ENCODE data around the gene RRAS2. TPM values are rescaled to one million over a fixed set of nuclear protein-coding genes. Genes with fewer than 3 reads are reported as not detected.

Gene RRAS2
- total RNA-seq, 1 experiment from 2014 or later = 164 TPM

DNA sequence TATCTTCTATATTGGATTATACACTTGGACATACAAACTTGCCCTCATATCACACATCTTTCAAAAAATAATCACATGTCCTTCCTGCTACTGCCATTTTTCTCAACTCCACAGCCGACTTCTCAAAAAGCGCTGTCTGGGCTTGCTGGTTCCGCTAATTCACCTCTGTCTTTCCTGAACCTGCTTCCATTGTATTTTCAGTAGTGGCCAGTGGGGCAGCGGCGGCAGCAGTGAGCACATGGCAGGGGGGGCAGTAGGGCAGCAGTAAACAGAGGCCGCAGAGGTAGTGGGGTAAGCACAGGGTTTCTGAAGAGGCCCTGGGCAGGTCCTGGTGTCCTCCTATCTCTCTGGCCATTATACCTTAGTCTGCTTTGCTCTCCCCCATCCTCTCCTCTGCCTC, 126.3 kb downstream of the RRAS2 start:
- no peak overlapping the region for H3K4me3 Mint-ChIP-seq
- ChIA-PET CTCF (interaction anchor here (0.6 to 1.5 kb wide), 6 partner anchors 9 to 222 kb away, joined by 3 to 7 read pairs (median 4); no protein-coding TSS in a partner anchor), POLR2A (no interaction called here)
- no peaks in the 10 kb centered on the region for H3K9me3 Mint-ChIP-seq
- peaks cover 34% of the 10 kb centered on the region for H3K4me1 Mint-ChIP-seq
- H3K36me3 Mint-ChIP-seq = no peaks in the 10 kb centered on the region
- no peaks in the 10 kb centered on the region; the same call in 1 of the 2 replicates for H3K27me3 Mint-ChIP-seq (ENCODE audit: low read depth)
- ATAC-seq = peak; percentile 79
- H3K27ac Mint-ChIP-seq = no peak overlapping the region
- TF ChIP-seq ZNF219 (CRISPR knock-in tag; IDR thresholded peaks at IDR 0.05; ENCODE audit: borderline replicate concordance) (no peak), CTCF (IDR thresholded peaks at IDR 0.05) (peak; percentile 42; the same call in 1 of the 2 replicates), FOXK1 (CRISPR knock-in tag; IDR thresholded peaks at IDR 0.05) (0 out of 2 replicates have a peak, but pooled peaks have one; percentile 37)
- DNase-seq (ENCODE audit: low spot score) = peak; percentile 66

- H3K4me1 Mint-ChIP-seq = peaks cover 34% of the 10 kb centered on the region
- peak overlapping the region; percentile 87; the same call in 1 of the 2 replicates for H3K27ac Mint-ChIP-seq
- peaks cover 5% of the 10 kb centered on the region for H3K9me3 Mint-ChIP-seq
- CTCF ChIA-PET = interaction anchor here (0.8 to 1.5 kb wide), 6 partner anchors 18 to 458 kb away, joined by 3 to 4 read pairs (median 3); partner anchors contain the start of gene SPON1
- DNase-seq (ENCODE audit: low spot score) (no peak), ATAC-seq (peak; percentile 33)
- H3K4me3 Mint-ChIP-seq = peak overlapping the region; percentile 50
- TF ChIP-seq MAX (CRISPR knock-in tag; IDR thresholded peaks at IDR 0.05) (no peak), SOX15 (CRISPR knock-in tag; IDR thresholded peaks at IDR 0.05) (no peak), FOXP1 (CRISPR knock-in tag; IDR thresholded peaks at IDR 0.05; ENCODE audit: borderline replicate concordance) (no peak), AFF4 (CRISPR knock-in tag; IDR thresholded peaks at IDR 0.05; ENCODE audit: borderline replicate concordance) (no peak), RELA (CRISPR knock-in tag; IDR thresholded peaks at IDR 0.05; ENCODE audit: borderline replicate concordance) (no peak), ZNF121 (CRISPR knock-in tag; IDR thresholded peaks at IDR 0.05) (no peak), ZNF423 (CRISPR knock-in tag; IDR thresholded peaks at IDR 0.05) (no peak), NFE2L1 (CRISPR knock-in tag; IDR thresholded peaks at IDR 0.05) (no peak), FOXJ3 (CRISPR knock-in tag; IDR thresholded peaks at IDR 0.05; ENCODE audit: borderline replicate concordance) (no peak), GRHL2 (CRISPR knock-in tag; IDR thresholded peaks at IDR 0.05; ENCODE audit: insufficient replicate concordance, severe bottlenecking) (no peak)
- TF ChIP-seq, protein P1, sequence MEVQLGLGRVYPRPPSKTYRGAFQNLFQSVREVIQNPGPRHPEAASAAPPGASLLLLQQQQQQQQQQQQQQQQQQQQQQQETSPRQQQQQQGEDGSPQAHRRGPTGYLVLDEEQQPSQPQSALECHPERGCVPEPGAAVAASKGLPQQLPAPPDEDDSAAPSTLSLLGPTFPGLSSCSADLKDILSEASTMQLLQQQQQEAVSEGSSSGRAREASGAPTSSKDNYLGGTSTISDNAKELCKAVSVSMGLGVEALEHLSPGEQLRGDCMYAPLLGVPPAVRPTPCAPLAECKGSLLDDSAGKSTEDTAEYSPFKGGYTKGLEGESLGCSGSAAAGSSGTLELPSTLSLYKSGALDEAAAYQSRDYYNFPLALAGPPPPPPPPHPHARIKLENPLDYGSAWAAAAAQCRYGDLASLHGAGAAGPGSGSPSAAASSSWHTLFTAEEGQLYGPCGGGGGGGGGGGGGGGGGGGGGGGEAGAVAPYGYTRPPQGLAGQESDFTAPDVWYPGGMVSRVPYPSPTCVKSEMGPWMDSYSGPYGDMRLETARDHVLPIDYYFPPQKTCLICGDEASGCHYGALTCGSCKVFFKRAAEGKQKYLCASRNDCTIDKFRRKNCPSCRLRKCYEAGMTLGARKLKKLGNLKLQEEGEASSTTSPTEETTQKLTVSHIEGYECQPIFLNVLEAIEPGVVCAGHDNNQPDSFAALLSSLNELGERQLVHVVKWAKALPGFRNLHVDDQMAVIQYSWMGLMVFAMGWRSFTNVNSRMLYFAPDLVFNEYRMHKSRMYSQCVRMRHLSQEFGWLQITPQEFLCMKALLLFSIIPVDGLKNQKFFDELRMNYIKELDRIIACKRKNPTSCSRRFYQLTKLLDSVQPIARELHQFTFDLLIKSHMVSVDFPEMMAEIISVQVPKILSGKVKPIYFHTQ (CRISPR knock-in tag; IDR thresholded peaks at IDR 0.05) = no peak
- TF ChIP-seq, protein P2, sequence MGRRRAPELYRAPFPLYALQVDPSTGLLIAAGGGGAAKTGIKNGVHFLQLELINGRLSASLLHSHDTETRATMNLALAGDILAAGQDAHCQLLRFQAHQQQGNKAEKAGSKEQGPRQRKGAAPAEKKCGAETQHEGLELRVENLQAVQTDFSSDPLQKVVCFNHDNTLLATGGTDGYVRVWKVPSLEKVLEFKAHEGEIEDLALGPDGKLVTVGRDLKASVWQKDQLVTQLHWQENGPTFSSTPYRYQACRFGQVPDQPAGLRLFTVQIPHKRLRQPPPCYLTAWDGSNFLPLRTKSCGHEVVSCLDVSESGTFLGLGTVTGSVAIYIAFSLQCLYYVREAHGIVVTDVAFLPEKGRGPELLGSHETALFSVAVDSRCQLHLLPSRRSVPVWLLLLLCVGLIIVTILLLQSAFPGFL (CRISPR knock-in tag; IDR thresholded peaks at IDR 0.05; ENCODE audit: borderline replicate concordance) = no peak
- TF ChIP-seq, protein P3, sequence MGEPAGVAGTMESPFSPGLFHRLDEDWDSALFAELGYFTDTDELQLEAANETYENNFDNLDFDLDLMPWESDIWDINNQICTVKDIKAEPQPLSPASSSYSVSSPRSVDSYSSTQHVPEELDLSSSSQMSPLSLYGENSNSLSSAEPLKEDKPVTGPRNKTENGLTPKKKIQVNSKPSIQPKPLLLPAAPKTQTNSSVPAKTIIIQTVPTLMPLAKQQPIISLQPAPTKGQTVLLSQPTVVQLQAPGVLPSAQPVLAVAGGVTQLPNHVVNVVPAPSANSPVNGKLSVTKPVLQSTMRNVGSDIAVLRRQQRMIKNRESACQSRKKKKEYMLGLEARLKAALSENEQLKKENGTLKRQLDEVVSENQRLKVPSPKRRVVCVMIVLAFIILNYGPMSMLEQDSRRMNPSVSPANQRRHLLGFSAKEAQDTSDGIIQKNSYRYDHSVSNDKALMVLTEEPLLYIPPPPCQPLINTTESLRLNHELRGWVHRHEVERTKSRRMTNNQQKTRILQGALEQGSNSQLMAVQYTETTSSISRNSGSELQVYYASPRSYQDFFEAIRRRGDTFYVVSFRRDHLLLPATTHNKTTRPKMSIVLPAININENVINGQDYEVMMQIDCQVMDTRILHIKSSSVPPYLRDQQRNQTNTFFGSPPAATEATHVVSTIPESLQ (CRISPR knock-in tag; IDR thresholded peaks at IDR 0.05) = no peak
- peaks cover 4% of the 10 kb centered on the region; the same call in 1 of the 2 replicates for H3K36me3 Mint-ChIP-seq
- POLR2A ChIA-PET = no interaction called here
- H3K27me3 Mint-ChIP-seq (ENCODE audit: low read depth) = no peaks in the 10 kb centered on the region; the same call in 1 of the 2 replicates
These were observed 128.6 kb downstream of the RRAS2 start for GRCh38 chr11:14230407-14230806.

Data from WTC11 (cell line).